Upper lobe of left lung (tissue), 6 donors: ENCODE results near the gene DCST2. TPM values are rescaled to one million over a fixed set of nuclear protein-coding genes. Genes with fewer than 3 reads are reported as not detected.

ENCODE experiments used
- ATAC-seq, 2 donors: fragments of 200-7000 bp; cut with Tn5 transposase; one replicate each; pipeline ENCODE4 v1.9.1; 2022; ENCODE audit warnings: mild to moderate bottlenecking in 2 of 2, moderate library complexity in 2 of 2; ENCODE audit not compliant: low FRiP score in 2 of 2
- DNase-seq, 2 donors: peaks; one replicate each; pipeline ENCODE4 v3.0.0-alpha.2; 2019 to 2020
- H3K27ac ChIP-seq, 4 donors: fragments of 200-600 bp; sonication (generic); one replicate each; pipeline ENCODE4 v1.5.1; 2016 to 2019
- H3K27me3 ChIP-seq, 4 donors: fragments of 200-600 bp; sonication (generic); one replicate each; pipeline ENCODE4 v1.5.1; 2017 to 2019
- H3K36me3 ChIP-seq, 4 donors: fragments of 200-600 bp; sonication (generic); one replicate each; pipeline ENCODE4 v1.5.1; 2016 to 2019
- H3K4me1 ChIP-seq, 4 donors: fragments of 200-600 bp; sonication (generic); one replicate each; pipeline ENCODE4 v1.5.1; 2018 to 2019
- H3K4me3 ChIP-seq, 4 donors: fragments of 200-600 bp; sonication (generic); one replicate each; pipeline ENCODE4 v1.5.1; 2017 to 2019; ENCODE audit warnings: mild to moderate bottlenecking in 2 of 4, moderate library complexity in 1 of 4
- H3K9me3 ChIP-seq, 4 donors: fragments of 200-600 bp; sonication (generic); one replicate each; pipeline ENCODE4 v1.5.1; 2018 to 2019
- CTCF ChIP-seq, 6 experiments: fragments of 450-650 bp in 4 of 6; fragments of 200-600 bp in 2 of 6; sonication (generic) in 2 of 6; IDR thresholded peaks; one replicate each; pipeline ENCODE4 v1.5.1; 2016 to 2019; ENCODE audit warnings: antibody characterized with exemption in 6 of 6
- EP300 ChIP-seq, 4 donors: sonication (generic); formaldehyde crosslinking; IDR thresholded peaks; one replicate each; pipeline ENCODE4 v1.5.1; 2017; ENCODE audit warnings: antibody characterized with exemption in 4 of 4, control low read depth in 2 of 4
- POLR2A ChIP-seq, 4 donors: fragments of 450-650 bp; IDR thresholded peaks; one replicate each; pipeline ENCODE4 v1.5.1; 2016 to 2017; ENCODE audit warnings: antibody characterized with exemption in 4 of 4, mild to moderate bottlenecking in 2 of 4
- POLR2AphosphoS5 ChIP-seq, 2 donors: sonication (generic); formaldehyde crosslinking; IDR thresholded peaks; one replicate each; pipeline ENCODE4 v1.5.1; 2017; ENCODE audit warnings: antibody characterized with exemption in 2 of 2
- WGBS, 2 donors: methylation state at CpG; one replicate each; pipeline ENCODE4 v1.1.5; 2017 to 2018; 5-methylcytosine and 5-hydroxymethylcytosine counted together
- total RNA-seq, 6 donors: library from RNA; depleted of rRNA in 4 of 6; stranded (reverse); fragments of >200 nt in 4 of 6; gene quantifications; one replicate each; pipeline versions ENCODE4 v1.1.0 to v1.2.1, GENCODE V29; 2016 to 2021
- donor health status: DM: no; HTN: no; CAD: no; lungs with moderate emphysema.
- donor health status: DM: no; HTN: yes; CAD: no; lungs with severe emphysema.

DCST2 gene
- total RNA-seq, 6 donors from 2014 or later = 0.49 to 2.1 (median 1.1) TPM

- Histone ChIP-seq H3K27ac (no peak overlapping the region), H3K27me3 (no peaks in the 10 kb centered on the region), H3K9me3 (no peaks in the 10 kb centered on the region), H3K4me3 (no peak overlapping the region), H3K4me1 (peaks cover 0 to 8% (median 5%) of the 10 kb centered on the region in 4 donors), H3K36me3 (no peaks in the 10 kb centered on the region)
- TF ChIP-seq CTCF (IDR thresholded peaks at IDR 0.05) (no peak), EP300 (IDR thresholded peaks at IDR 0.05) (no peak), POLR2A (IDR thresholded peaks at IDR 0.05) (no peak), POLR2AphosphoS5 (IDR thresholded peaks at IDR 0.05) (no peak)
- no peak for ATAC-seq
- WGBS, 2 donors = 79 to 80% methylated on average over 2 to 9 of the region's 9 CpGs
- DNase-seq = no peak
These were observed 7.4 kb downstream of the DCST2 start for GRCh38 chr1:155026154-155026553.

GRCh38 chr1:155024315-155024714 lies 9.3 kb downstream of the DCST2 start:
- TF ChIP-seq POLR2A (IDR thresholded peaks at IDR 0.05) = no peak
- TF ChIP-seq EP300 (IDR thresholded peaks at IDR 0.05) = no peak
- TF ChIP-seq POLR2AphosphoS5 (IDR thresholded peaks at IDR 0.05) = no peak
- no peak for TF ChIP-seq CTCF (IDR thresholded peaks at IDR 0.05)
- H3K4me1 ChIP-seq = peaks cover 0 to 9% (median 6%) of the 10 kb centered on the region in 4 donors
- H3K27me3 ChIP-seq = no peaks in the 10 kb centered on the region
- no peak overlapping the region for H3K4me3 ChIP-seq
- DNase-seq (no peak), ATAC-seq (no peak)
- H3K9me3 ChIP-seq = no peaks in the 10 kb centered on the region
- no peak overlapping the region for H3K27ac ChIP-seq
- WGBS, 2 donors = 90 to 95% methylated on average over 9 of the region's 9 CpGs
- no peaks in the 10 kb centered on the region for H3K36me3 ChIP-seq

GRCh38 chr1:155023627-155024026 lies 10.0 kb downstream of the DCST2 start:
- WGBS, 2 donors = 78 to 83% methylated on average over 5 of the region's 5 CpGs
- Histone ChIP-seq H3K27me3 (no peaks in the 10 kb centered on the region), H3K36me3 (no peaks in the 10 kb centered on the region), H3K9me3 (no peaks in the 10 kb centered on the region), H3K27ac (no peak overlapping the region), H3K4me1 (peaks cover 6 to 16% (median 10%) of the 10 kb centered on the region in 4 donors), H3K4me3 (no peak overlapping the region)
- TF ChIP-seq EP300 (IDR thresholded peaks at IDR 0.05) (no peak), CTCF (IDR thresholded peaks at IDR 0.05) (no peak), POLR2A (IDR thresholded peaks at IDR 0.05) (no peak), POLR2AphosphoS5 (IDR thresholded peaks at IDR 0.05) (no peak)
- no peak for ATAC-seq
- no peak for DNase-seq

GRCh38 chr1:155022927-155023236 lies 10.7 kb downstream of the DCST2 start:
- H3K4me3 ChIP-seq = no peak overlapping the region
- no peak overlapping the region for H3K27ac ChIP-seq
- TF ChIP-seq POLR2AphosphoS5 (IDR thresholded peaks at IDR 0.05) (no peak), EP300 (IDR thresholded peaks at IDR 0.05) (no peak), POLR2A (IDR thresholded peaks at IDR 0.05) (no peak), CTCF (IDR thresholded peaks at IDR 0.05) (no peak)
- peaks cover 13 to 23% (median 17%) of the 10 kb centered on the region in 4 donors for H3K4me1 ChIP-seq
- DNase-seq (peak in 1 of 2 donors; percentile 73), ATAC-seq (peak in 1 of 2 donors; percentile 4)
- H3K9me3 ChIP-seq = no peaks in the 10 kb centered on the region
- H3K27me3 ChIP-seq = no peaks in the 10 kb centered on the region
- 45 to 66% methylated on average over 3 to 4 of the region's 4 CpGs for WGBS, 2 donors
- no peaks in the 10 kb centered on the region for H3K36me3 ChIP-seq

GRCh38 chr1:155022136-155022926 lies 11.2 kb downstream of the DCST2 start:
- no peak for DNase-seq
- Histone ChIP-seq H3K27ac (no peak overlapping the region), H3K4me3 (no peak overlapping the region), H3K27me3 (no peaks in the 10 kb centered on the region), H3K36me3 (no peaks in the 10 kb centered on the region), H3K4me1 (peaks cover 17 to 29% (median 23%) of the 10 kb centered on the region in 4 donors), H3K9me3 (no peaks in the 10 kb centered on the region)
- 72 to 84% methylated on average over 8 of the region's 8 CpGs for WGBS, 2 donors
- no peak for ATAC-seq
- no peak for TF ChIP-seq EP300 (IDR thresholded peaks at IDR 0.05)
- TF ChIP-seq POLR2A (IDR thresholded peaks at IDR 0.05) = no peak
- no peak for TF ChIP-seq CTCF (IDR thresholded peaks at IDR 0.05)
- TF ChIP-seq POLR2AphosphoS5 (IDR thresholded peaks at IDR 0.05) = no peak
